ENCODE measurements around the gene PRR35.

The PRR35 gene

DNA sequence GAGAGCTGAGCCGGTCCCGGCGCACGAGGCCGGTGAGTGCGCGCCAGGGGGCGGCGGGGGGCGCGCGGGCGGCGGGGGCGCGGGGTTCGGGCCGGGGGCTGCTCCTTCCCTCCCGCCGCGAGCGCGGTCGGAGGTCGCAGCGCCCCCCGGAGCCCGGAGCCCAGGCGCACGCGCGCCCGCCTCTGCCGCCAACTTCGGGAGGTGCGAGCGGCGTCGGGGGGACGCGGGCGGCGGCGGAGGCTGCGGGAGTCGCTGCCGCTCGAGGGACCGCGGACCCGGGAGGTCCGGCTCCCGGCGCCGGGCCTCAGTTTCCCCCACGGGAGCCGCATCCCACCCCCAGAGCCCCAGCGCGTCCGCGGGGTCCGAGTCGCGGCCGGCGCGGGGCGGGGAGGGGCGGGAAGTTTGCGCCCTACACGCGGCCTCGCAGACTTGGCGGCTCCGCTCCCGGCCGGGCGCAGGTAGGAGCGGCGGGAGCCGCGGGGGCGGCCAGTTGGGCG lies at the start of gene PRR35:
Gene PRR35 (plus strand): TSS at position 191 of the 497 bp plus-strand sequence. CDS start 2,901 bp downstream, outside the sequence.
- no peak for DNase-seq

DNA sequence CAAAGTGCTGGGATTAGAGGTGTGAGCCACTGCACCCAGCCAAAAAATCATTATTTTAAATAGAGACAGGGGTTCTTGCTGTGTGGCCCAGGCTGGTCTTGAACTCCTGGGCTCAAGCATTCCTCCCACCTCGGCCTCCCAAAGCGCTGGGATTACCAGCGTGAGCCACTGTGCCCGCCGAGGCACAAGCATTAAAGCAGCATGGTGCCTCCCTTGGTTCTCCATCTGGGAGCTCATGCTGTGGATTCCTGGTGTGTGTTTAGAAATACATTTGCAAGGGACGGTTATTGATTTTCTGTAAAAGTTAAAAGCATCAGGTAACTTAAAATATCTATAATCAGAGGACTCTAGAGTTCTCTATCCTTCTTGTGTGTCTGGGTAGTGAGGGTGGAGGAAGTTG lies 47.4 kb upstream of the PRR35 start:
- DNase-seq, result no peak

DNA sequence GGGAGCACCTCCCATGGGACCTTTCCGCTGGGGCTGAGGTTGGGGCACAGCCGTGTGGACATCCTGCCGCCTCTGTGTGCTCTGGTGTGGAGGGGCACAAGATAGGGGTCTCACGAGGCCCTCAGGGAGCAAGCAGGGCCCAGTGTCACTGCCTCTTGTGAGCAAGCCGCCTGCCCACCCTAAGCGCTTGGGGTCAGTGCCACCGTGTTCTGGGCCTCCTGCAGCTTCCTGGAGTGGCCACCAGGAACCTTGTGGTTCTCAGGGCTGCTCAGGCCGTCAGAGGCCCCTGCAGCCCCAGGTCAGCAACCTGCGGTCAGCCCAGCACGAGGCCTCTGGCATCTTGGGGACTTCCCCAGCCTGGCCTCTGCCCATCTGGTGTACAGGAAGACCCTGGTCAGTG lies 46.2 kb upstream of the PRR35 start:
- no peak for DNase-seq

DNA sequence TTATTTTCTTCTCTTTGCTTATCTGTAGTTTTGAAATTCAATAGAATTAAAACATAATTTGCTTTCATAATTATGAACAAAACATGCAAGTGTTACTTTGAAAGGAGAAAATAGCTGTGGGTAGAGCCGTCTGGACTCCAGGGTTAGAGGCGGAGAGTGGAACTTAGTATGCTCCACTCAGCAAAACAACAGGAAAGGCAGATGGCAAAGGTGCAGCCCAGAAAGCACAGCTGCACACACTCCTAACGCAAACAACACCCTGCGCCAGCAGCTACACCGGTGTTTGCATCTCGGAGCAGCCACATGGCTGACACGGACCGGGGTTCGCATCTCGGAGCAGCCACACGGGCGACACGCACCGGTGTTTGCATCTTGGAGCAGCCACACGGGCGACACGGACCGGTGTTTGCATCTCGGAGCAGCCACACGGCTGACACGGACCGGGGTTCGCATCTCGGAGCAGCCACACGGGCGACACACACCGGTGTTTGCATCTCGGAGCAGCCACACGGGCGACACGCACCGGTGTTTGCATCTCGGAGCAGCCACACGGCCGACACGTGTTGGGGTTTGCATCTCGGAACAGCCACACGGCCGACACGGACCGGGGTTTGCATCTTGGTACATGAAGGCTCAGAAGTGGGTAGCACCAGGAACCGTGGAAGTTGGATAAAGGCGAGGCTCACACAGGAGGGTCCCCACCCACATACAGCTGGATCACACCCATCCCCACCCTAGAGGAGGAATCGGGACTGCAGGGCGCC lies 44.8 kb upstream of the PRR35 start:
- DNase-seq, result no peak

DNA sequence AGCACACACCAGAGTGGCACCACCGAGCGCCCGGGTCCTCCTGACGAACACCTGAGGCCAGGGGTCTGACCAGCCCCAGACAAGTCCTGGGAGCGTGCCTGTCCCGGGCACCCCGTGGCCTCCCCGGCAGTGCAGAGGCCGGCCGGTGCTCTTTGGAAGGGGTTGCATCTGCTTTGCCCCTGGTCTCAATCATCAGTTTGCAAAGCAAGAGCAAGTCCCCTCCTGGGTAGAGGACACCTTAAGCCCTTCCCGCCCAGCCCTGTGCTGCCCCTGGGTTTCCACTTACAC lies 44.3 kb upstream of the PRR35 start:
- no peak for DNase-seq

DNA sequence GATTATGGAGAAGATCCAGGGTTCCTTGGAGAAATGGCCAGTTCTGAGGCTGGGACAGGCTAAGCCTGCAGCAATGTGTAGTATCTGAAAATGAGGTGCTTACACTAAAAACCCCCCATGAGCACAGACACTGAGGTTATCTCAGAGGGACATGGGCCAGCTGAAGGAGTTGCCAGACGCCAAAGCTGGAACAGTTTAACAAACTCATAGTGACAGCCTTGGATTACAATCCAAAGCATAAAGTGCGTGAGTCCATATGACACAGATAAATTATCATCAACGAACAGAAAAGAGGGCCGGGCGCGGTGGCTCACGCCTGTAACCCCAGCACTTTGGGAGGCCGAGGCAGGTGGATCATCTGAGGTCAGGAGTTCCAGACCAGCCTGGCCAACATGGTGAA lies 43.9 kb upstream of the PRR35 start:
- no peak for DNase-seq

DNA sequence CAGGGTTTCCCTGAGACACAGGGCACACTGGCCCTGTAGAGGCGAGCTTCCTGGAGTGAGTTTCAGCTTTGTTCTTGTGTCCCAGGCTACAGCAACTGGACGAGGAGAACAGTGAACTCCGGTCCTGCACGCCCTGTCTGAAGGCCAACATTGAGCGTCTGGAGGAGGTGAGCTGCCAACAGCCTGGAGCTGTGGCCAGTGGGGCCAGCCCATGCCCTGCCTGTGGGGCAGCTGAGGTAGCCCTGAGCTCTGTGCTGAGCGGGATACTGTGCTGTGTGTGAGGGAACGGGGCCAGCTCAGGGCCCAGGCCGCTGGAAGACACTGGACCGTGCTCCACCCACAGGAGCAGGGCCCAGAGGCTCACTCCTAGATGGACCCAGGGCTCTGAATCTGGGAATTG lies 41.3 kb upstream of the PRR35 start:
- no peak for DNase-seq

DNA sequence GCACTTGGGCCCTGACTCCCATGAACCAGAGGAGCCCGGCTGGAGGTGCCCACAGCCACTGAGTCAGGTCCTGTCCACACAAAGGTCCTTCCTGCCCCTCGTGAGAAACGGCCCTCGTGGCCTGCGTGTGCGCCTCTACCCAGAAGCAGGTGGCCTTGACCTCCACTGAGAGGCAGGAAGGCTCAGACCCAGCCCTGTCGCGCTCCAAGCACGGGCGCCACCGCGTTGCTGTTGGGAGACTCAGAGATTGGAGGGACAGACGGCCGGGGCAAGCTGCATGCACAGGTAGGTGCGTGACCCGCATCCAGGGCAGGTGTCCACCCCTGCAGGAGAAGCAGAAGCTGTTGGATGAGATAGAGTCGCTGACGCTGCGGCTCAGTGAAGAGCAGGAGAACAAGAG lies 40.8 kb upstream of the PRR35 start:
- no peak for DNase-seq

DNA sequence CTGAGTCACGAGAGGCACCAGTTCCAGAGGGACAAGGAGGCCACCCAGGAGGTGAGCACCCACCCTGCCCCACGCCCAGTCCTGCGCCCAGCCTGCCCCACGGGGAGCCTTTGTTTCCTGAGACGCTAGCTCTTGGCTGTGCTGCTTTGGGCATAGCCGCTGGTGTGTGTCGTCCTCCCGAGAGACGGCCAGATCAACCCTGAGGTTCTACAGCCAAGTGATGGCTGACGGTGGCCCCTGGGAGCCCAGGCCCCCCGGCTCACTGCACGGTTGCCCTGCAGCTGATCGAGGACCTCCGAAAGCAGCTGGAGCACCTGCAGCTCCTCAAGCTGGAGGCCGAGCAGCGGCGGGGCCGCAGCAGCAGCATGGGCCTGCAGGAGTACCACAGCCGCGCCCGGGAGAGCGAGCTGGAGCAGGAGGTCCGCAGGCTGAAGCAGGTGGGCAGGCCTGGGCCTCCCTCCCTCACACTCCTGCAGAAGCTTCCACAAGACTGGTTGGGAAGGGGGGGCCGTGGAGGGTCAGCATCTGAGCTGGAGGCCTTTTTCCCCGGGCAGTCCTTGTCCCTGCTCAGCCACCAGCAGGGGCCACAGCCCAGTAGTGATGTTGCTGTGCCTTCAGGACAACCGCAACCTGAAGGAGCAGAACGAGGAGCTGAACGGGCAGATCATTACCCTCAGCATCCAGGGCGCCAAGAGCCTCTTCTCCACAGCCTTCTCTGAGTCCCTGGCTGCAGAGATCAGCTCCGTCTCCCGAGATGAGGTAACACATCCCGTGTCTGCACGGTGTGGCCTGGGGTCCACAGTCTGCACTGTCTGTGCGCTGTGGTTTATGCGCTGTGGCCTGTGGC lies 40.1 kb upstream of the PRR35 start:
- no peak for DNase-seq

DNA sequence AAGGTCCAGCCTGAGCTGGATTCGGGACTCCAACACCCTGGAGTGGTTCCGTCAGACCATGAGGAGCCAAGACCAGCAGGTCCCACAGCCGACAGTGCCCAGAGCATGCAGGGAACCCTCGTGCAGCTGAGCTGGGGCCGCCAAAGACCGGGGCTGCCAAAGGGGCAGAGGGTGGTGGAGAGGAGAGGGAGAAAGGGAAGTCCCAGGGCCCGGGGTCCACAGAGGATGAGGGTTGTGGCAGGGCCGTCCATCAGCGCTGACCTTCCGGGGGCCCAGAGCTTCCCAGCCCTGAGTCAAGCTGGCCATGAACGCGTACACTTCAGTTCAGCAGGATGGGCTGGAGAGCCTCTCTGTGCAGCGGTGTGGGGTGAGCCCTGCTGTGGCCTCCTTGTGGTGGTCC lies 39.3 kb upstream of the PRR35 start:
- no peak for DNase-seq

DNA sequence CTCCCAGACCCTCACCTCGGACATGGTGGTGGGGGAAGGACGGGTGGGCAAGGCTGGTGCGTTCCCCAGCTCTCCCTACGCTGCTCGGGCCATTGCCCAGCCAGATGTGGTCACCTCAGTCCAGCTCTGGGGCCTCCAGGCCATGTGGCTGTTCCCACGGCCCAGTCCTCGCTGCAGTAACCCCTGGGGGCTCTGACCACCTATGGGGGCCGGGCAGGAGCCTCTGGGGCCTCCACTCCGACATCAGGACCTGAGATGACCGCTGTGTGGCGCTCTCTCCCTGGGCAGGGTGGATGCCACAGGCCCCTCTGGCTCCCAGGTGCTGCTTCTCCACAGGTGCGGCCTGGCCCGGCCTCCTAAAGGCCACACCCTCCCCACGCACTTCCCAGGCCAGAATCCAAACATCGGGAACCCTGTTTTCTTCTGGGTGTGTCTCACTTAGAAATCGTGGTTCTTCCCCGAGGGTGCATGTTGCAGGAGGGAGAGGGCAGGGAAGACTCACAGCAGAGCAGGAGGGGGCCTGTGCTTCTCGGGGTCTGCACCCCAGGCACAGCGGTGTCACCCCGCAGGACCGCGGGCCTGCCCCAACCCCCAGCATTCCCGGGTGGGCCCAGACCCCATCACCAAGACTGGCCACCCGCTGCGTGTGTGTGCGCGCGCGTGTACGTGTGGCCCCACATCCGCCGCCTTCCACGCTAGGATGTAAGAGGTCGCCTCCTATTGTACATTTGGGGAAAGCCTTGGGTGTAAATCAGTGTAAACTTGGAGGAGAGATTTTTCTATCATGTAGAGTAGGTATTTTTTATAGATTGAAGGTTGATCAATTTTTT lies 38.6 kb upstream of the PRR35 start:
- no peak for DNase-seq

DNA sequence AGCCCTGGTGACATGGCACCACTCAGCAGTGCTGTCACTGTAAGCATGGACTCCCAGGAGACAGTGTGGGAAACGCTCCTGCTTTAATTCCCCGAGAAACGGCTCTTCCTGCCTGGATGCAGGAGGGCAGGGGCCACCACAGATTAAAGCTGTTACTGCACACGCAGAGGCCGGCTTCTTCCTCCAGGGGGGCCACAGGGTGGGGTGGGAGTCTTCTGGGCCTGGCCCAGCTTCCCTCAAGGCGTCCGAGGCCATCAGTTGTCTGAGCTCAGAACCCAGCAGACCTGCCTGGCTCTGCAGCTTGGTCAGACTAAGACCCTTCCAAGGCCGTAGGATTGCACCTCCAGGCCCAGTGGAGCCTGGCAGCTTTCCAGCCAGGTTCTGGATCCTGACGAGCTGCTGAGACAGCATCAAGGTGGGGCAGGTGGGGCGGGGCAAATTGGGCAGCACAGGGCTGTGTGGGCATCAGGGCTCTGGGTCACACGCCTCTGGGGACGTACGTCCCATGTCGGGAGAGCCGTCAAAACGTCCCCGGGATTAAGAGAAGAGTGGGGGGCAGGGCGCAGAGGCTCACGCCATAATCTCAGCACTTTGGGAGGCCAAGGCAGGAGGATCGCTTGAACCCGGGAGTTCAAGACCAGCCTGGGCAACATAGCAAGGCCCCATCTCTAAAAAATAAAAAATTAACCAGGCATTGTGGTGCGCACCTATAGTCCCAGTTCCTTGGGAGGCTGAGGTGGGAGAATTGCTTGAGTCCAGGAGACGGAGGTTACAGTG lies 37.7 kb upstream of the PRR35 start:
- no peak for DNase-seq

DNA sequence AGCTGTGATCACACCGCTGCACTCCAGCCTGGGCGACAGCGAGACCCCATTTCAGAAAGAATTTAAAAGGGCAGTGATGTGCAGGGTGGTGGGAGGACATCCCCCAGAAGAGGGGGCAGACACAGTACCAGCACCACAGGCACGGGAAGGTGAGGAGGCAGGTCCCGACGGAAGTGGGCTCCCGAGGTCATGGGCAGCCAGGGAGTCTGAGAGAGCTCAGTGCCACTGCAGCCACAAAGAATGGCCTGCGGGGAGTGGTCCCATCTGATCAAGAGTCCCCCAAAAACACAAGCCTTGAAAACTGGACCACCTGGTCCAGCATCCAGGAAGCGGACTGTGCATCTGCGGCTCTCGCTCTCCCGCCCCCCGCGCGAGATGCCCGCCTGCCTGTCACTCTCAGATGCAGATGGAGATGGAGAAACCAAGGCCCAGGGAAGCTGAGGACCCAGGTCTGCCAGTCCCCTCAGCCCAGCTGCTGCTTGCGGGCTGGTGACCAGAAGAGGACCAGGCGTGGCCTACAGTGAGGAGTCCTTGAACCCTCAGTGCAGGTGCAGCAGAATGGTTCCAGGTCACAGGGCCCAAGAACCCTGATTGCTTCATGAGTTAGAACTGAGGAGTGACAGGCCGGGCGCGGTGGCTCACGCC lies 37.0 kb upstream of the PRR35 start:
- no peak for DNase-seq

DNA sequence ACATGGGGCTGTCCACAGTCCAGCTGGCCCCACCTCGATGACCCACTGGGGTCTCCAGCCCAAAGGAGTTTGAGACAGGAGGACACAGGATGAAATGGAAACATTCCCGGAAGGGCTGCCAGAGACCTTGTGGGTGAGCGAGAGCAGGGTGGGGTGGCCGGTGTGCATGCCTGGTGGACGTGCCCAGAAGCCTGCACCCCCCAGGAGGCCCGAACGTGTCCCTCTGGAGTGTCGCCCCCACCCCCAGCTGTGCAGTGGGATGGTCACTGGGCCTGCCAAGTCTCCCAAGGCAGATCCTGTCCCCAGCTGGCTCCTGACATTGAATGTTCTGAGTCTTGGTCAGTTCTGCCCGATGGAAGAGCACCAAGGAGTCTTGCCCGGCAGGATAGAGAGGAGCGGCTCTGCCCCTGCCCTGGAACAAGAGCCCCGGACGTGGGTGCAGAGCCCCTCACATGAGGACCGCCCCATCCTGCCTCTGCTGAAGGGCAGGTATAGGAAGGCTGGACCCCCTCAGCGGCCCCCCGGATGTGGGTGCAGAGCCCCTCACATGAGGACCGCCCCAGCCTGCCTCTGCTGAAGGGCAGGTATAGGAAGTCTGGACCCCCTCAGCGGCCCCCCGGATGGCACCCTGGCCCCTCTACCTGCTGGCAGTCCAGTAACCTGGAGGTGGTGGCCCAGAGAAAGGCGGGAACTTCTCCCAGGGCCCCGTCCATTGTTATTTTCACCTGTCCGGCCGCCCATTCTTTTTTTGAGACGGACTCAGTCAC lies 35.7 kb upstream of the PRR35 start:
- DNase-seq, result no peak

DNA sequence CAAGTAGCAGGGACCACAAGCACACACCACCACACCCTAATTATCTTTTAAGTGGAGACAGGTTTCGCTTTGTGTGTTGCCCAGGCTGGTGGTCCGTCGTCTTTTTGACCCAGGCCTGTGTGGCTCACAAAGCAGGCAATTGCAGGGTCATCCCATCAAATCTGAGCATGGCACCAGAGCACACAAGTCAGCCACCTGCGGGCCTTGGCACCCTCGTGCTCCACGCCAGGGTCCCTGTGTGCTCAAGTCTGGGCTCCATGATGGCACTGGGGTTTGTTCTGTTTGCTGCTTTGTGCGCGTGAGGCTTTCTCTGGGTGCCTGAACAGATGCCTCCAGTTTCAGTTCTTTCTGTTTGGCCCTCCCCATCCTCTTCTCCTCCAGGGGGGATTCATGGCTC lies 35.1 kb upstream of the PRR35 start:
- DNase-seq, result no peak

DNA sequence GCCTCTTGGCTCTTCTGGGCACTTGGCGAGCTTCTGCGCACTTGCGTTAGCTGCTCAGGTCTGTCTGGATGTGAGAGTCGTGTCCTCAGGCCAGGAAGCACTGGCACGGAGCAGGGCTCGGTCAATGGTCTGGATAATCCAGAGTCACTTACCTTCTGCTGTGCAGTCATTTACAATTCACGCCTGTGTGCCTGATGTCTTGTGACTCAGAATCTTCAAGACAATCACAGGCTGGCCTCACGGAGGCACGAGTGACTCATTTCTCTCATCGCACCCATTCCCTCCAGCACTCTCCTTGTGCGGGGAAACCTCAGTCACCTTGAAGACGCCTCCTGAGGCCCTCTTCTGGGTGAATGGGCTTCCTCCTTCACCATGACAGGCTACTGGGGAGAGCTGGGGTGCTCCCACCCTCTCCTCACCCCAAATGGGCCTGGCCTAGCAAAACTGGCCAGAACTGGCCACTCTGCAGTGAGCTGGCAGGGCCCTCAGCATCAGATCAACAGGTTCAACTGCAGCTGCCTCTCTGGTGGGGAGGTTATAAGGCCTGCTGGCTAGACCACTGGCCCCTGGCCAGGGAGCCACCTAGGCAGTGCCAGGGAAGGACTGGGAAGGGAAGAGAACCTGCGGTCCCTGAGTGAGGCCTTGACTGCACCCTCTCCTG lies 34.5 kb upstream of the PRR35 start:
- peak; percentile 78 to 80 for DNase-seq

DNA sequence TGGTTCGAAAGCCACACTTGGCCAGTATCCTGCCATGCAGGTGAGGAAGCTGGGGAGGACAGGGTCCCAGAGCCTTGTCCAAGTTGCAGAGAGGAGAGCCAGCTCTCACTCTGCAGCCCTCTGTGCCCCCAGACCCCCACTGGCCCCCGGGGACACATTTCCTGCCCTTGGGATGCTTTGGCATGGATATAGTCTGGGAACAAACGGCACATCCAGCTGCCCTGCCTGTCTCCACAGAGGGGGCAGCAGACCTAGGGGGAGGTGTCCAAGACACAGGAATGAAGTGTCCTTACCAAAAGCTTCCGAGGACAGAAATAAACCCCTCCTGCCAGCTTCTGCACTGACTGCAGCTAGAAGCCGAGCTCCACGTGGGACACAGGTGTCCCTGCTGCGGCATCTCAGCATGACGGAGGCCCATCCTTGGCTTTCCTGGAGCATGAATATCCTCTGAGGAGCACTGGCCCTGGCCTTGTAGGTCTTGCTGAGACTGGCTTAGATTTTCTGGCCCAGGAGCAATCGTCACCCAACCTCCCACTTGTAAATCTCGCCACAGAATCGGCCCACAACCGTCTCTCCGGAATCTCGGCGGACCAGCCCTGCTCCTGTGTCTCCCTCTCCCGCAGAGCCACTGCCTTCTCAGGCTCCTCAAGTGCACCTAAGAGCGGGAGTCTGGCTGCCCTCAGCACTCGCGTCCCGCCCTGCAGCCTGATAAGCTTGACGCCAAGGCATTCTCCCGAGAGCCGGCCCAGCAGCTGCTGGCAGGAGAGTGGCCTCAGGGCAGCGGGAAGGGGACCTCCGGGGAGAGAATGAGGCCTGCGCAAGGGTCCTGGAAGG lies 33.8 kb upstream of the PRR35 start:
- peak in 1 of 2 donors; percentile 34 for DNase-seq

DNA sequence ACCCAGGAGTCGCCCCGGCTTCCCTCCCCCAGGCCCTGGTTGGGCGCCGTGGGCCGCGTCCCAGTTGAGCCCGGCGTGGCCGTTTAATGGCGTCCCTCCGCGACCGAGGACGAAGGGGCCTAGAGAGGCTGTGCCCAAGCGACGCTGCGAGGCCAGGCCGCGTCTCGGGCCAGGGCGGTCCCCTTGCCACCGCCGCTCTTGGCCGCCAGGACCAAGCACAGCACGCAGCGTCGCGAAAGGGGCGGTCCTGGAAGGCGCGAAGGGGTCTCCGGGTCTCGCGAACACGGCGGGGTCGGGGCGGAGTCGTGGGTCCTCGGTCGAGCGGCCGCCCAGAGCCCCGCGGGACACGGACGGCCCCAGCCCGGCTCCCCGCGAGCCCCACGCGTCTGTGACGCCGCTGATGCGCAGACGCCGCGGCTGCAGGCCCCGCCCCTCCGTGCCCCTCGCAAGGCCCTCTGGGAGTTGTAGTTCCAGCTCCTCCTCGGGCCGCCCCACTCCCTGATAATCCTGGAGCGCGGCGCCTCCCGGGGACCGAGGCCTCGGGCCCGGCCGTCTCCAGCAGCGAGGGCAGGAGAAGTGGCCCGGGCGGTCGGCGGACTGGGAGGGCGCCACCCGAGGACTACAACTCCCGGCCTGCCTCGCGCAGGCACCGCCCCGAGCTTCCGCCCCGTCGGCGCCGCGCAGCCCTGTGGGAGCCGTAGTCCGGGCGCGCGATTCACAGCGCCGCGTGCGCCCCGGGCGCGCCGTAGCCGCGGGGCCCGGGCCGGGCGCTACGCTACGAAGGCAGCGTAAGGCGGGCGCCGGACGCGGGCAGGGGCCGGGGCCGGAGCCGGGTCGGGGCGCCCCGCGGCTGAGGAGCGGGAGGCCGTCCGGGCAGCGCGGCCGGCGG lies 32.9 kb upstream of the PRR35 start, which contains the start of gene CAPN15:
Gene CAPN15 (plus strand): TSS at position 698 of the 889 bp plus-strand sequence. CDS start 19,127 bp downstream, outside the sequence.
- peak; percentile 88 to 90 for DNase-seq
